NCI-H128 (cell line): ENCODE results near the gene MAGEB17.
"Not testable (repeated sequence)": the region's sequence is repeated elsewhere in the genome, so short reads cannot be mapped to it uniquely, and the experiment has no call there.

Source experiments
- DNase-seq: peaks from one replicate; lab custom pipeline; 2025; ENCODE audit not compliant: unreplicated experiment; lab: John Stamatoyannopoulos, UW

MAGEB17 gene

GRCh38 chrX:16155581-16156096 lies 11.6 kb upstream of the MAGEB17 start:
- DNase-seq: no peak

- DNase-seq: no peak
Observed at GRCh38 chrX:16156692-16157331, 10.5 kb upstream of the MAGEB17 start.

GRCh38 chrX:16160729-16161128 lies 6.6 kb upstream of the MAGEB17 start:
- no peak for DNase-seq

GRCh38 chrX:16161173-16161572 lies 6.1 kb upstream of the MAGEB17 start:
- DNase-seq: not testable (repeated sequence)

- DNase-seq: no peak
Observed at GRCh38 chrX:16162391-16162790, 4.9 kb upstream of the MAGEB17 start.

- no peak for DNase-seq
Observed at GRCh38 chrX:16164748-16165147, 2.5 kb upstream of the MAGEB17 start.

- DNase-seq: no peak
Observed at GRCh38 chrX:16171039-16171438, 3.8 kb downstream of the MAGEB17 start.

GRCh38 chrX:16171944-16172343 lies 4.7 kb downstream of the MAGEB17 start:
- no peak for DNase-seq

GRCh38 chrX:16172391-16172790 lies 5.1 kb downstream of the MAGEB17 start:
- DNase-seq: no peak

GRCh38 chrX:16175329-16176061 lies 8.2 kb downstream of the MAGEB17 start:
- DNase-seq: no peak

GRCh38 chrX:16177260-16177659 lies 10.0 kb downstream of the MAGEB17 start:
- no peak for DNase-seq

GRCh38 chrX:16183843-16184242 lies 16.6 kb downstream of the MAGEB17 start:
- not testable (repeated sequence) for DNase-seq

- no peak for DNase-seq
Observed at GRCh38 chrX:16185725-16186136, 18.4 kb downstream of the MAGEB17 start.

- no peak for DNase-seq
Observed at GRCh38 chrX:16186380-16187007, 19.2 kb downstream of the MAGEB17 start.

- no peak for DNase-seq
Observed at GRCh38 chrX:16187024-16187760, 19.9 kb downstream of the MAGEB17 start.

GRCh38 chrX:16188687-16189086 lies 21.4 kb downstream of the MAGEB17 start:
- DNase-seq: no peak

GRCh38 chrX:16191605-16192004 lies 24.3 kb downstream of the MAGEB17 start:
- no peak for DNase-seq

GRCh38 chrX:16196829-16197228 lies 29.5 kb downstream of the MAGEB17 start:
- no peak for DNase-seq

- no peak for DNase-seq
Observed at GRCh38 chrX:16199343-16199742, 32.1 kb downstream of the MAGEB17 start.

GRCh38 chrX:16202943-16203342 lies 35.7 kb downstream of the MAGEB17 start:
- DNase-seq: no peak

GRCh38 chrX:16204538-16204937 lies 37.3 kb downstream of the MAGEB17 start:
- no peak for DNase-seq
